Panc1 (cell line): Measurements from ENCODE around the gene FOXO1.

Experiments
- CTCF ChIP-seq: fragments of 450-650 bp; IDR thresholded peaks from 2 replicates; pipeline ENCODE4 v1.5.1; 2017; ENCODE audit warnings: mild to moderate bottlenecking
- POLR2AphosphoS5 ChIP-seq: IDR thresholded peaks from 2 replicates; pipeline ENCODE4 v1.6.1; 2012; ENCODE audit warnings: mild to moderate bottlenecking, low read depth, low read length, moderate library complexity
- REST ChIP-seq, 2 experiments: IDR thresholded peaks; 2 replicates each; pipeline ENCODE4 v1.6.1; 2011 to 2012; ENCODE audit warnings: low read depth in 2 of 2, control low read depth in 1 of 2, low read length in 1 of 2, mild to moderate bottlenecking in 1 of 2, moderate library complexity in 1 of 2; ENCODE audit not compliant: insufficient read depth in 1 of 2
- TCF7L2 ChIP-seq: IDR thresholded peaks from 2 replicates; pipeline ENCODE4 v1.6.1; 2011; ENCODE audit warnings: mild to moderate bottlenecking, low read depth, low read length, inconsistent platforms

- TF ChIP-seq POLR2AphosphoS5, result no peak
- no peak for TF ChIP-seq REST (IDR thresholded peaks at IDR 0.05; ENCODE audit: insufficient read depth in 1 of 2, low read depth in 2 of 2, low read length in 1 of 2)
- TF ChIP-seq CTCF, result no peak
- TF ChIP-seq TCF7L2, result no peak
These were observed 36.6 kb downstream of the FOXO1 start for GRCh38 chr13:40629678-40630384.
